Mononuclear cell (primary cell): ENCODE measurements around the gene PDGFRB. TPM values are rescaled to one million over a fixed set of nuclear protein-coding genes. Genes with fewer than 3 reads are reported as not detected.

Experiments used
- H3K27me3 ChIP-seq: 2 replicates; pipeline ENCODE4 v1.6.0; 2011; ENCODE audit warnings: low read length, control low read depth; ENCODE audit not compliant: insufficient read depth
- H3K4me1 ChIP-seq: 2 replicates; pipeline ENCODE4 v1.5.1; 2011; ENCODE audit warnings: mild to moderate bottlenecking, low read length, control low read depth; ENCODE audit not compliant: insufficient read depth
- H3K4me3 ChIP-seq: 2 replicates; pipeline ENCODE4 v1.5.1; 2011; ENCODE audit warnings: mild to moderate bottlenecking, low read length, moderate library complexity
- H3K9me3 ChIP-seq: 2 replicates; pipeline ENCODE4 v1.5.1; 2011; ENCODE audit warnings: low read depth, mild to moderate bottlenecking, control low read depth, low read length
- total RNA-seq: library from RNA; depleted of rRNA; stranded (reverse); fragments of >200 nt; gene quantifications from one replicate; pipeline ENCODE4 v1.2.3, GENCODE V29; 2012

Gene PDGFRB
- total RNA-seq, 1 donor = 0.94 TPM

- H3K27me3 ChIP-seq = no peaks in the 10 kb centered on the region
- peaks cover 33% of the 10 kb centered on the region for H3K4me1 ChIP-seq
- no peaks in the 10 kb centered on the region for H3K9me3 ChIP-seq
- no peak overlapping the region for H3K4me3 ChIP-seq
These were observed 76.6 kb downstream of the PDGFRB start for GRCh38 chr5:150078802-150079689.

- Histone ChIP-seq H3K4me1 (peaks cover 24% of the 10 kb centered on the region), H3K27me3 (no peaks in the 10 kb centered on the region), H3K4me3 (no peak overlapping the region), H3K9me3 (no peaks in the 10 kb centered on the region)
These were observed 77.4 kb downstream of the PDGFRB start for GRCh38 chr5:150077996-150078801.

- H3K4me1 ChIP-seq = peaks cover 13% of the 10 kb centered on the region
- no peaks in the 10 kb centered on the region for H3K9me3 ChIP-seq
- no peaks in the 10 kb centered on the region for H3K27me3 ChIP-seq
- H3K4me3 ChIP-seq = no peak overlapping the region
These were observed 78.6 kb downstream of the PDGFRB start for GRCh38 chr5:150077060-150077459.

DNA sequence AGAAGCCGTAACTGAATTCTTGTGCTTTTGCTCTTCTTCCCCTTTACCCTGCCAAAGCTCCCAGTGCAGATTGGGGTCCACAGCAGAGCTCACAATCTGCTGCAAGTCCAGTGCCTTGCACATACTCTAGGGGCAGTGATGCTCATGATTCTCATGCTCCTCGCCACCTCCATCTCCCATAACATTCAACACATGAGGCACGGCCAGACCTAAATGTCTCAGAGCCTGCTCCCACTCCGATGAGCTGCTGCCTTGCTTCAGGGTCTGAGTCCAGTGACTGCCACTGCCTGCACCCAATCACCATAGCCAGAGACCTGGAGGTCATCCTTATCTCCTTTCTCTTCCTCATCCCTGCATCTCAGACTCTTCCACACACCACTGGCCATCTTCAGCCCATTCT, 79.8 kb downstream of the PDGFRB start:
- Histone ChIP-seq H3K4me3 (no peak overlapping the region), H3K4me1 (peaks cover under 1% of the 10 kb centered on the region), H3K9me3 (no peaks in the 10 kb centered on the region), H3K27me3 (no peaks in the 10 kb centered on the region)

GRCh38 chr5:150075233-150075632, 80.4 kb downstream of the PDGFRB start:
- Histone ChIP-seq H3K27me3 (no peaks in the 10 kb centered on the region), H3K9me3 (no peaks in the 10 kb centered on the region), H3K4me3 (no peak overlapping the region), H3K4me1 (no peaks in the 10 kb centered on the region)

GRCh38 chr5:150073677-150074076, 82.0 kb downstream of the PDGFRB start:
- Histone ChIP-seq H3K27me3 (no peaks in the 10 kb centered on the region), H3K4me1 (peaks cover 4% of the 10 kb centered on the region), H3K9me3 (no peaks in the 10 kb centered on the region), H3K4me3 (no peak overlapping the region)

- H3K4me3 ChIP-seq = no peak overlapping the region
- no peaks in the 10 kb centered on the region for H3K27me3 ChIP-seq
- H3K9me3 ChIP-seq = no peaks in the 10 kb centered on the region
- H3K4me1 ChIP-seq = peaks cover 9% of the 10 kb centered on the region
These were observed 82.5 kb downstream of the PDGFRB start for GRCh38 chr5:150073086-150073625.

DNA sequence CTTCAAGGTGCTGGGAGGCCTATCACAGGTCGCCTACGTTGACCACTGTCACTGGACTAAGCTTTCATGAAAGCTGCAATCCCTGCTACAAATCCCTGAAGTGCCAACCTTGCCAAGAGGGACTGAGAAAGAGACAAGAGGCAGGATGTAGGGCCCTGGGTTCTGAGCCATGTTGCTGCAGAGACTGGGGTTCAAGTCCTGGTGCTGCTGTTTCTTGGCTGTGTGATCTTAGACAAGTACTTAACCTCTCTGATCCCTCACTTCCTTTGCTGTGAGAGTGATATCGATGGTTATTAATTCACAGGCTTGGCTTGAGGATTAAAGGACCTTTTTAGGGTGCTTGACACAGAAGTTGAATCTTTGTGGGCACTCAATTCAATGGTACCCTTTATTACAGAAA, 84.8 kb downstream of the PDGFRB start:
- Histone ChIP-seq H3K4me1 (peaks cover 32% of the 10 kb centered on the region), H3K27me3 (no peaks in the 10 kb centered on the region), H3K9me3 (no peaks in the 10 kb centered on the region), H3K4me3 (no peak overlapping the region)

DNA sequence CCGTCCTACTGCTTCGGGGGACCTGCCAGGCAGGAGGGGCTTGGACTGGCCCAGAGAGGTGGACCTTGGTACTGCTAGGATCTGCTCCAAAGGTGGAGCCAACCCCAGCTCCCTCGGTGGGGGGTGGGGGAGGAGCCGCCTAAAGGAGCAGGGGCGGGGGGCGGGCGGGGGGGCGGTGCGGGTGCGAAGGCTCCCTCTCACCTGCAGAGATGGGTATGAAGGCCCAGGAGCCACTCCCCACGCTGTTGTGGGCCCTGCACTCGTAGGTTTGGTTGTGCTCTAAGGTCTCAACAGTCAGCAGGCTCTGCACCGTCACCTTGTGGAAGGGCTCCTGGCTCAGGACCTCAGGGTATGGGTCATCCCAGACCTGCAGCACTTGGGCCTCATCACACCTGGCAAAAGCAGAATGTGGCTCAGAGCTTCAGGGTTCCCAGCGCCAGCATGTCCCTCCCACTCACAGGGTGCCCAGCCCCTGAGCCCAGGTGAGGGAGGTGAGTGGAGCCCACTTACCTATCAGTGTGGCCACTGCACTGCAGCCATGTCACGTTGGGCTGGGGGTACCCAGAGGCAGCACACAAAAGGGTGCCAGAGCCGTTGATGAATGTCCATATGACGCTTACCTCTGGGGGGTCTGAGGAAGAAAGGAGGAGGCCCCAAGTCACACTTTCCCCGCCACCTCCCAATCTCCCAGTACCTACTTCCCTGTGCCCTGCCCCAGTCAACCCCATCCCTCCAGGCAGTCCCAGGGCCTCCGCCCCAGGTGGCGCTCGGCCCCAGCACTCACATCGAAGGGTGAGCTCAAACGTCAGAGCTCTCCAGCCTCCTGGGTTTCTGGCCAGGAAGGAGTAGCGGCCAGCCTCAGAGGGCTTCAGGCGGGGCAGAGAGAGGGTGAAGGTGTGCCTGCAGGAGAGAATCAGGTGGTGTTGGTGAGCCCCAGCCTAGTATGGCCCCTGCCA, 85.7 kb downstream of the PDGFRB start:
- H3K9me3 ChIP-seq = no peaks in the 10 kb centered on the region

GRCh38 chr5:150068961-150069645, 86.5 kb downstream of the PDGFRB start:
- Histone ChIP-seq H3K9me3 (no peaks in the 10 kb centered on the region), H3K27me3 (no peaks in the 10 kb centered on the region), H3K4me1 (peaks cover 50% of the 10 kb centered on the region), H3K4me3 (no peak overlapping the region)

More for the DNA sequence above, 85.7 kb downstream of the PDGFRB start:
- H3K4me3 ChIP-seq = no peak overlapping the region
- H3K27me3 ChIP-seq = no peaks in the 10 kb centered on the region
- H3K4me1 ChIP-seq = peaks cover 41% of the 10 kb centered on the region

DNA sequence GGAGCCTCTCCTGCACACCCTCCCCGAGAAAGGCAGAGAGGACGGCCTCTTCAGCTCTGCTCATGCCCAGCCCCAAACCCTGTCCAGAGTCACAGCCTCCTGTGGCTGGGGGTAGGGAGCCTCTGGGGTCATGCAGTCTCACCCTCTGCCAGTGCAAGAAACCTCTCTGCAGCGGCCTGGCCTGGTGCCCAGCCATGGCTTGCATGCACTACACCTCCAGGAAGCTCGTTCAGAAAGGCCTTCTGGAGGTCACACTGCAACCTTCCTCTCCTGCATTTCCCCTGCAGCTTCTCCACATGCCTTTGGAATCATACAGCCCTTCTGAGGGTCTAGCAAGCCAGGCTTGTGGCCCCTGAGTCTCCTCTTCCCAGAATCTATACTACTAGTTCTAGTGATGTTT, 87.2 kb downstream of the PDGFRB start:
- Histone ChIP-seq H3K4me1 (peaks cover 56% of the 10 kb centered on the region), H3K4me3 (no peak overlapping the region)

GRCh38 chr5:150068071-150068470, 87.6 kb downstream of the PDGFRB start:
- Histone ChIP-seq H3K9me3 (no peaks in the 10 kb centered on the region), H3K4me1 (peaks cover 60% of the 10 kb centered on the region), H3K4me3 (no peak overlapping the region), H3K27me3 (no peaks in the 10 kb centered on the region)

More for the DNA sequence above, 87.2 kb downstream of the PDGFRB start:
- H3K27me3 ChIP-seq = no peaks in the 10 kb centered on the region
- no peaks in the 10 kb centered on the region for H3K9me3 ChIP-seq

DNA sequence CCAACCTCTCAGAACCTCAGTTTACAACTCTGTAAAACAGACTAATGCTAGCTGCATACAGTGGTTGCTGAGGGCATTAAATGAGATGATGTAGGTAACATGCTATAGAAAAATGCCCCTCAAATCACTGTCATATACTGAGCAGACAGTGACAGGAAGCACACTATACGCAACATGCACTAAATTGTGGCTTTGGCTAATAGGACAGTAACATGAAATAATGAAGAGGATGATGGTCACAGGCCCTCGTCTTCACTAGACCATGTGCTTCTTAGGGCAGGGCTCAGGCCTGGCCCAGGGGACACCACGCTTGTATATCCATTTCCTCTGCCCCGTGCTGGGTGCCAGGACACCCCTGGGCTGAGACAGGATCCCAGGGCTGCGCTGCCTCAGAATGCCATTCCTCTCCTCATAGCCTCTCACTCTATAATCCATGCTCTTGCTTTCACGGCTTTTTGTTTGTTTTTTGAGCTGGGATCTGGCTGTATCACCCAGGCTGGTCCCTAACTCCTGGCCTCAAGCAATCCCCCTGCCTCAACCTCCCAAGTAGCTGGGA, 88.2 kb downstream of the PDGFRB start:
- Histone ChIP-seq H3K4me1 (peaks cover 66% of the 10 kb centered on the region), H3K4me3 (no peak overlapping the region), H3K9me3 (no peaks in the 10 kb centered on the region), H3K27me3 (no peaks in the 10 kb centered on the region)
